Lower lobe of right lung (tissue), 2 donors: Measurements from ENCODE around the gene ADGRA1. TPM values are rescaled to one million over a fixed set of nuclear protein-coding genes. Genes with fewer than 3 reads are reported as not detected.
"Not testable (repeated sequence)": the region's sequence is repeated elsewhere in the genome, so short reads cannot be mapped to it uniquely, and the experiment has no call there.

Experiments
- ATAC-seq, 2 donors: fragments of 200-7000 bp; cut with Tn5 transposase; one replicate each; pipeline ENCODE4 v1.9.1; 2020 to 2022; ENCODE audit warnings: mild to moderate bottlenecking in 2 of 2, moderate library complexity in 2 of 2
- DNase-seq: peaks from one replicate; pipeline ENCODE4 v3.0.0-alpha.2; 2020
- H3K27ac ChIP-seq: fragments of 200-600 bp; one replicate; pipeline ENCODE4 v1.8.0; 2022
- H3K27me3 ChIP-seq: fragments of 200-600 bp; one replicate; pipeline ENCODE4 v1.8.0; 2022; ENCODE audit warnings: low read depth
- H3K36me3 ChIP-seq: fragments of 200-600 bp; one replicate; pipeline ENCODE4 v1.8.0; 2022; ENCODE audit warnings: mild to moderate bottlenecking
- H3K4me1 ChIP-seq: fragments of 200-600 bp; one replicate; pipeline ENCODE4 v1.8.0; 2022
- H3K4me3 ChIP-seq: fragments of 200-600 bp; one replicate; pipeline ENCODE4 v1.8.0; 2022; ENCODE audit warnings: mild to moderate bottlenecking
- H3K9me3 ChIP-seq: fragments of 200-600 bp; one replicate; pipeline ENCODE4 v1.8.0; 2022
- CTCF ChIP-seq: fragments of 200-600 bp; IDR thresholded peaks from one replicate; pipeline ENCODE4 v1.8.0; 2022; ENCODE audit warnings: antibody characterized with exemption, mild to moderate bottlenecking
- intact Hi-C: fragments of 100-400 bp; cut with DNase I; formaldehyde crosslinking; loops from one replicate; pipeline ENCODE4 v1.11.0; 2022
- total RNA-seq: library from RNA; stranded (reverse); fragmentation: NEBNext Ultra II Directional; extraction: Animal tissue kit (Norgen Biotek cat#: 25700); gene quantifications from one replicate; pipeline ENCODE4 v1.2.1, GENCODE V29; 2021
- donor health status: DM: no; HTN: yes; CAD: no; lungs with severe emphysema.

Gene ADGRA1
- total RNA-seq, 1 donor from 2014 or later = 0.38 TPM

GRCh38 chr10:133174689-133175263 lies 87.1 kb downstream of the ADGRA1 start:
- Histone ChIP-seq H3K4me3 (no peak overlapping the region), H3K4me1 (no peaks in the 10 kb centered on the region), H3K27ac (no peak overlapping the region), H3K9me3 (no peaks in the 10 kb centered on the region), H3K27me3 (peaks cover 7% of the 10 kb centered on the region), H3K36me3 (no peaks in the 10 kb centered on the region)
- ATAC-seq = no peak
- DNase-seq = no peak
- TF ChIP-seq CTCF = no peak
- intact Hi-C loops = no loop called here

- intact Hi-C loops, H3K4me3 ChIP-seq, ATAC-seq, DNase-seq, H3K27ac ChIP-seq, H3K9me3 ChIP-seq, H3K36me3 ChIP-seq, H3K4me1 ChIP-seq: not testable (repeated sequence)
- H3K27me3 ChIP-seq = peaks cover 13% of the 10 kb centered on the region
These were observed 87.9 kb downstream of the ADGRA1 start for GRCh38 chr10:133175624-133176023.

GRCh38 chr10:133176546-133176945 lies 88.8 kb downstream of the ADGRA1 start:
- Histone ChIP-seq H3K27ac (no peak overlapping the region), H3K36me3 (no peaks in the 10 kb centered on the region), H3K4me3 (no peak overlapping the region), H3K4me1 (no peaks in the 10 kb centered on the region), H3K9me3 (no peaks in the 10 kb centered on the region), H3K27me3 (peaks cover 8% of the 10 kb centered on the region)
- TF ChIP-seq CTCF = no peak
- intact Hi-C loops = no loop called here
- ATAC-seq = no peak
- DNase-seq = no peak

- TF ChIP-seq CTCF = no peak
- ATAC-seq (no peak), DNase-seq (no peak)
- no peak overlapping the region for H3K27ac ChIP-seq
- no peaks in the 10 kb centered on the region for H3K36me3 ChIP-seq
- no peaks in the 10 kb centered on the region for H3K4me1 ChIP-seq
- intact Hi-C loops = no loop called here
- no peaks in the 10 kb centered on the region for H3K9me3 ChIP-seq
- H3K4me3 ChIP-seq = no peak overlapping the region
- H3K27me3 ChIP-seq = peaks cover 6% of the 10 kb centered on the region
These were observed 89.8 kb downstream of the ADGRA1 start for GRCh38 chr10:133177380-133178157.

- ATAC-seq (no peak), DNase-seq (no peak)
- H3K36me3 ChIP-seq = no peaks in the 10 kb centered on the region
- intact Hi-C loops = no loop called here
- no peak for TF ChIP-seq CTCF
- H3K4me1 ChIP-seq = no peaks in the 10 kb centered on the region
- H3K9me3 ChIP-seq = no peaks in the 10 kb centered on the region
- H3K27me3 ChIP-seq = peaks cover 6% of the 10 kb centered on the region
- H3K4me3 ChIP-seq = no peak overlapping the region
- no peak overlapping the region for H3K27ac ChIP-seq
These were observed 90.8 kb downstream of the ADGRA1 start for GRCh38 chr10:133178357-133179127.
